Esophagus squamous epithelium (tissue), 5 donors: ENCODE measurements around the gene BIN2. TPM values are rescaled to one million over a fixed set of nuclear protein-coding genes. Genes with fewer than 3 reads are reported as not detected.

ENCODE experiments used
- DNase-seq: peaks from one replicate; lab custom pipeline; 2025; lab: John Stamatoyannopoulos, UW
- H3K27ac ChIP-seq, 4 donors: fragments of 200-600 bp; sonication (generic); one replicate each; pipeline ENCODE4 v1.5.1; 2016 to 2019; ENCODE audit warnings: mild to moderate bottlenecking in 1 of 4
- H3K27me3 ChIP-seq, 4 donors: fragments of 200-600 bp; sonication (generic); 1 replicate in 3 of 4; 2 replicates in 1 of 4; pipeline versions ENCODE4 v1.5.1 to v1.6.0; 2017 to 2021; ENCODE audit warnings: antibody characterized with exemption in 1 of 4
- H3K36me3 ChIP-seq, 3 donors: fragments of 200-600 bp; sonication (generic); one replicate each; pipeline ENCODE4 v1.5.1; 2016 to 2019
- H3K4me1 ChIP-seq, 3 donors: fragments of 200-600 bp; sonication (generic); one replicate each; pipeline ENCODE4 v1.5.1; 2017 to 2019
- H3K4me3 ChIP-seq, 4 donors: fragments of 200-600 bp; sonication (generic); 1 replicate in 3 of 4; 2 replicates in 1 of 4; pipeline ENCODE4 v1.5.1; 2016 to 2019; ENCODE audit warnings: mild to moderate bottlenecking in 2 of 4, moderate library complexity in 1 of 4
- H3K9me3 ChIP-seq, 3 donors: fragments of 200-600 bp; sonication (generic); one replicate each; pipeline ENCODE4 v1.5.1; 2016 to 2019
- CTCF ChIP-seq, 6 experiments: fragments of 450-650 bp in 4 of 6; fragments of 200-600 bp in 2 of 6; sonication (generic) in 2 of 6; IDR thresholded peaks; one replicate each; pipeline ENCODE4 v1.5.1; 2016 to 2019; ENCODE audit warnings: antibody characterized with exemption in 6 of 6, mild to moderate bottlenecking in 4 of 6, moderate library complexity in 4 of 6
- POLR2A ChIP-seq, 4 donors: fragments of 450-650 bp; IDR thresholded peaks; one replicate each; pipeline ENCODE4 v1.6.1; 2017; ENCODE audit warnings: antibody characterized with exemption in 4 of 4, mild to moderate bottlenecking in 4 of 4, moderate library complexity in 3 of 4
- WGBS, 2 donors: methylation state at CpG; one replicate each; pipeline ENCODE4 v1.1.5; 2018; 5-methylcytosine and 5-hydroxymethylcytosine counted together
- intact Hi-C: fragments of 100-400 bp; cut with DNase I; formaldehyde crosslinking; loops from one replicate; pipeline ENCODE4 v1.15.0; 2022
- total RNA-seq, 4 donors: library from RNA; depleted of rRNA; stranded (reverse); fragments of >200 nt; gene quantifications; one replicate each; pipeline ENCODE4 v1.1.0, GENCODE V29; 2016
- donor health status: DM: yes; HTN: yes; CAD: no.

The BIN2 gene
- total RNA-seq, 4 donors from 2014 or later = 1.7 to 5.5 (median 3.3) TPM

- WGBS, 2 donors = 91% methylated on average over 9 of the region's 9 CpGs
- TF ChIP-seq CTCF (IDR thresholded peaks at IDR 0.05) (no peak), POLR2A (IDR thresholded peaks at IDR 0.05) (no peak)
- Histone ChIP-seq H3K27ac (no peak overlapping the region), H3K4me3 (no peak overlapping the region), H3K9me3 (no peaks in the 10 kb centered on the region), H3K4me1 (peaks cover 10 to 25% (median 17%) of the 10 kb centered on the region in 3 donors), H3K27me3 (no peaks in the 10 kb centered on the region), H3K36me3 (no peaks in the 10 kb centered on the region)
- intact Hi-C loops = no loop called here
- no peak for DNase-seq
Observed at GRCh38 chr12:51370667-51371066, 46.7 kb upstream of the BIN2 start.

- 84 to 93% methylated on average over 4 of the region's 4 CpGs for WGBS, 2 donors
- no peak for TF ChIP-seq CTCF (IDR thresholded peaks at IDR 0.05)
- no peak for TF ChIP-seq POLR2A (IDR thresholded peaks at IDR 0.05)
- no peak for DNase-seq
- intact Hi-C loops = no loop called here
- Histone ChIP-seq H3K27ac (peak overlapping the region in 2 of 4 donors; percentile 44), H3K4me1 (peaks cover 10 to 25% (median 17%) of the 10 kb centered on the region in 3 donors), H3K4me3 (no peak overlapping the region), H3K36me3 (no peaks in the 10 kb centered on the region), H3K27me3 (no peaks in the 10 kb centered on the region), H3K9me3 (no peaks in the 10 kb centered on the region)
Observed at GRCh38 chr12:51369581-51369980, 45.6 kb upstream of the BIN2 start.

- DNase-seq = peak; percentile 64
- H3K27ac ChIP-seq = peak overlapping the region in 2 of 4 donors; percentile 44
- 82 to 84% methylated on average over 8 to 11 of the region's 17 CpGs for WGBS, 2 donors
- no peaks in the 10 kb centered on the region for H3K27me3 ChIP-seq
- no peak for TF ChIP-seq CTCF (IDR thresholded peaks at IDR 0.05)
- TF ChIP-seq POLR2A (IDR thresholded peaks at IDR 0.05) = no peak
- intact Hi-C loops = no loop called here
- peaks cover 10 to 25% (median 17%) of the 10 kb centered on the region in 3 donors for H3K4me1 ChIP-seq
- H3K4me3 ChIP-seq = no peak overlapping the region
- no peaks in the 10 kb centered on the region for H3K36me3 ChIP-seq
- H3K9me3 ChIP-seq = no peaks in the 10 kb centered on the region
Observed at GRCh38 chr12:51368640-51369517, 44.9 kb upstream of the BIN2 start.

GRCh38 chr12:51365276-51365675 is 41.3 kb upstream of the BIN2 start:
- H3K4me1 ChIP-seq = peaks cover 0 to 5% (median 4%) of the 10 kb centered on the region in 3 donors
- intact Hi-C loops = no loop called here
- no peaks in the 10 kb centered on the region for H3K36me3 ChIP-seq
- DNase-seq = no peak
- H3K27me3 ChIP-seq = no peaks in the 10 kb centered on the region
- H3K4me3 ChIP-seq = no peak overlapping the region
- TF ChIP-seq CTCF (IDR thresholded peaks at IDR 0.05) (no peak), POLR2A (IDR thresholded peaks at IDR 0.05) (no peak)
- H3K9me3 ChIP-seq = no peaks in the 10 kb centered on the region
- H3K27ac ChIP-seq = no peak overlapping the region
- 94 to 95% methylated on average over 8 to 10 of the region's 10 CpGs for WGBS, 2 donors

- Histone ChIP-seq H3K4me3 (no peak overlapping the region), H3K27me3 (no peaks in the 10 kb centered on the region), H3K9me3 (no peaks in the 10 kb centered on the region), H3K27ac (no peak overlapping the region), H3K36me3 (peaks cover 0 to 3% (median 0%) of the 10 kb centered on the region in 3 donors), H3K4me1 (peaks cover 0 to 5% (median 2%) of the 10 kb centered on the region in 3 donors)
- WGBS, 2 donors = 91 to 92% methylated on average over 5 to 11 of the region's 11 CpGs
- intact Hi-C loops = no loop called here
- TF ChIP-seq POLR2A (IDR thresholded peaks at IDR 0.05) = no peak
- TF ChIP-seq CTCF (IDR thresholded peaks at IDR 0.05) = no peak
- no peak for DNase-seq
Observed at GRCh38 chr12:51364001-51364400, 40.0 kb upstream of the BIN2 start.
